Glutamatergic neuron (in vitro differentiated cells): ENCODE data around the gene HIVEP3. TPM values are rescaled to one million over a fixed set of nuclear protein-coding genes. Genes with fewer than 3 reads are reported as not detected.

Experiments used
- DNase-seq: peaks from one replicate; pipeline ENCODE4 v3.0.0; 2022
- H3K27ac Mint-ChIP-seq: one replicate; pipeline ENCODE4 v1.8.0; 2020; ENCODE audit warnings: mild to moderate bottlenecking, mixed read lengths, inconsistent platforms; ENCODE audit not compliant: unreplicated experiment
- H3K27me3 Mint-ChIP-seq: one replicate; pipeline ENCODE4 v1.8.0; 2020; ENCODE audit warnings: mild to moderate bottlenecking, moderate library complexity, mixed read lengths, inconsistent platforms; ENCODE audit not compliant: unreplicated experiment
- H3K36me3 Mint-ChIP-seq: one replicate; pipeline ENCODE4 v1.8.0; 2020; ENCODE audit warnings: mild to moderate bottlenecking, mixed read lengths, inconsistent platforms; ENCODE audit not compliant: unreplicated experiment
- H3K4me1 Mint-ChIP-seq: one replicate; pipeline ENCODE4 v1.8.0; 2020; ENCODE audit warnings: mild to moderate bottlenecking, low read depth, mixed read lengths, inconsistent platforms; ENCODE audit not compliant: unreplicated experiment
- H3K4me3 Mint-ChIP-seq: one replicate; pipeline ENCODE4 v1.8.0; 2020; ENCODE audit warnings: mild to moderate bottlenecking, mixed read lengths, inconsistent platforms; ENCODE audit not compliant: unreplicated experiment
- H3K9me3 Mint-ChIP-seq: one replicate; pipeline ENCODE4 v1.8.0; 2020; ENCODE audit warnings: mild to moderate bottlenecking, moderate library complexity, mixed read lengths, inconsistent platforms; ENCODE audit not compliant: unreplicated experiment
- total RNA-seq: library from RNA; stranded (reverse); fragmentation: NEBNext Ultra II Directional; extraction: Animal tissue kit (Norgen Biotek cat#: 25700); gene quantifications from one replicate; pipeline ENCODE4 v1.2.1, GENCODE V29; 2021; ENCODE audit not compliant: unreplicated experiment
- TF ChIP-seq, protein P1 (sequence below): fragments of 200-600 bp; sonication (generic); IDR thresholded peaks from one replicate; pipeline ENCODE4 v1.5.0; 2021; ENCODE audit not compliant: partially characterized antibody, unreplicated experiment

The HIVEP3 gene
- total RNA-seq, 1 donor from 2014 or later: 15.1 TPM

- H3K4me3 Mint-ChIP-seq: no peak overlapping the region
- TF ChIP-seq, protein P1, sequence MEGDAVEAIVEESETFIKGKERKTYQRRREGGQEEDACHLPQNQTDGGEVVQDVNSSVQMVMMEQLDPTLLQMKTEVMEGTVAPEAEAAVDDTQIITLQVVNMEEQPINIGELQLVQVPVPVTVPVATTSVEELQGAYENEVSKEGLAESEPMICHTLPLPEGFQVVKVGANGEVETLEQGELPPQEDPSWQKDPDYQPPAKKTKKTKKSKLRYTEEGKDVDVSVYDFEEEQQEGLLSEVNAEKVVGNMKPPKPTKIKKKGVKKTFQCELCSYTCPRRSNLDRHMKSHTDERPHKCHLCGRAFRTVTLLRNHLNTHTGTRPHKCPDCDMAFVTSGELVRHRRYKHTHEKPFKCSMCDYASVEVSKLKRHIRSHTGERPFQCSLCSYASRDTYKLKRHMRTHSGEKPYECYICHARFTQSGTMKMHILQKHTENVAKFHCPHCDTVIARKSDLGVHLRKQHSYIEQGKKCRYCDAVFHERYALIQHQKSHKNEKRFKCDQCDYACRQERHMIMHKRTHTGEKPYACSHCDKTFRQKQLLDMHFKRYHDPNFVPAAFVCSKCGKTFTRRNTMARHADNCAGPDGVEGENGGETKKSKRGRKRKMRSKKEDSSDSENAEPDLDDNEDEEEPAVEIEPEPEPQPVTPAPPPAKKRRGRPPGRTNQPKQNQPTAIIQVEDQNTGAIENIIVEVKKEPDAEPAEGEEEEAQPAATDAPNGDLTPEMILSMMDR: no peak
- H3K27me3 Mint-ChIP-seq: peaks cover 5% of the 10 kb centered on the region
- peaks cover 5% of the 10 kb centered on the region for H3K9me3 Mint-ChIP-seq
- H3K4me1 Mint-ChIP-seq: peaks cover 4% of the 10 kb centered on the region
- H3K27ac Mint-ChIP-seq: no peak overlapping the region
- no peaks in the 10 kb centered on the region for H3K36me3 Mint-ChIP-seq
- no peak for DNase-seq
These were observed 16.6 kb downstream of the HIVEP3 start for GRCh38 chr1:41902159-41902577.

DNA sequence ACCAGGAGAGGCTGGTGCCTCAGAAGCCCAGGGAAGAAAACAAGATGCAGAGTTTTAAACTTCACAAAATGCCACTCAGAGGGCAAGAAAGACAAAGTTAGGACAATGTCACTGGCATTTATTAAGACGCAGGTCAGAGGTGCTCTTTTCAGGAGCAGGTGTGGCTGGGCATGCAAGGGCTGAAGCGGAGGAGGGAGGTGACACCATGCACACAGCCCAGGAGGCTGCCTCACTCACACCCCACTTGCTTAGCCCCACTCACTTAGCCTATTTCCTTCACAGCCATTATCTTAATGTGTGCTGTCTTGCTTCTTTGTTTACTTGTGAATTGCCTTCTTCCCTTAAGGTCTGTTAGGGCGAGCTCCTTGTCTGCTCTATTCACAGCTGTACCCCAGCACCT is 17.2 kb downstream of the HIVEP3 start:
- H3K36me3 Mint-ChIP-seq: no peaks in the 10 kb centered on the region
- TF ChIP-seq, protein P1: no peak
- no peak overlapping the region for H3K27ac Mint-ChIP-seq

GRCh38 chr1:41900603-41901444 is 17.9 kb downstream of the HIVEP3 start:
- H3K9me3 Mint-ChIP-seq: peaks cover 5% of the 10 kb centered on the region
- H3K27ac Mint-ChIP-seq: no peak overlapping the region
- peaks cover 5% of the 10 kb centered on the region for H3K27me3 Mint-ChIP-seq
- H3K36me3 Mint-ChIP-seq: no peaks in the 10 kb centered on the region
- H3K4me3 Mint-ChIP-seq: no peak overlapping the region
- DNase-seq: no peak
- TF ChIP-seq, protein P1: no peak
- H3K4me1 Mint-ChIP-seq: peaks cover 4% of the 10 kb centered on the region

More for the DNA sequence above, 17.2 kb downstream of the HIVEP3 start:
- peaks cover 5% of the 10 kb centered on the region for H3K27me3 Mint-ChIP-seq
- H3K9me3 Mint-ChIP-seq: peaks cover 5% of the 10 kb centered on the region
- no peak for DNase-seq
- H3K4me3 Mint-ChIP-seq: no peak overlapping the region
- peaks cover 4% of the 10 kb centered on the region for H3K4me1 Mint-ChIP-seq

GRCh38 chr1:41898191-41898713 is 20.5 kb downstream of the HIVEP3 start:
- Mint-ChIP-seq H3K36me3 (no peaks in the 10 kb centered on the region), H3K4me1 (peaks cover 4% of the 10 kb centered on the region), H3K27ac (no peak overlapping the region), H3K9me3 (peaks cover 5% of the 10 kb centered on the region), H3K4me3 (no peak overlapping the region), H3K27me3 (peaks cover 5% of the 10 kb centered on the region)
- TF ChIP-seq, protein P1: no peak
- DNase-seq: no peak

GRCh38 chr1:41895552-41895951 is 23.2 kb downstream of the HIVEP3 start:
- H3K4me3 Mint-ChIP-seq: no peak overlapping the region
- no peak for DNase-seq
- H3K4me1 Mint-ChIP-seq: peaks cover 18% of the 10 kb centered on the region
- TF ChIP-seq, protein P1: no peak
- H3K9me3 Mint-ChIP-seq: peaks cover 2% of the 10 kb centered on the region
- peaks cover 4% of the 10 kb centered on the region for H3K27me3 Mint-ChIP-seq
- no peak overlapping the region for H3K27ac Mint-ChIP-seq
- H3K36me3 Mint-ChIP-seq: no peaks in the 10 kb centered on the region
